22Rv1 (cell line): ENCODE data around the gene MAP3K14.

Experiments used
- CTCF ChIP-seq: fragments of 450-650 bp; IDR thresholded peaks from 2 replicates; pipeline ENCODE4 v1.5.1; 2017; ENCODE audit warnings: mild to moderate bottlenecking
- ZFX ChIP-seq: fragments of 450-650 bp; IDR thresholded peaks from 2 replicates; pipeline ENCODE4 v1.6.1; 2017; ENCODE audit warnings: antibody characterized with exemption, borderline replicate concordance

- TF ChIP-seq CTCF (no peak), ZFX (no peak)
These were observed 28.0 kb downstream of the MAP3K14 start for GRCh38 chr17:45288825-45289224.
